ENCODE results near the gene PCIF1. TPM values are rescaled to one million over a fixed set of nuclear protein-coding genes. Genes with fewer than 3 reads are reported as not detected.
A peak's percentile ranks its signal among the peaks of the same experiment; 100 is the strongest.

The PCIF1 gene
- 10 to 100 TPM; 18.0 to 20.9 TPM for polyA plus RNA-seq

DNA sequence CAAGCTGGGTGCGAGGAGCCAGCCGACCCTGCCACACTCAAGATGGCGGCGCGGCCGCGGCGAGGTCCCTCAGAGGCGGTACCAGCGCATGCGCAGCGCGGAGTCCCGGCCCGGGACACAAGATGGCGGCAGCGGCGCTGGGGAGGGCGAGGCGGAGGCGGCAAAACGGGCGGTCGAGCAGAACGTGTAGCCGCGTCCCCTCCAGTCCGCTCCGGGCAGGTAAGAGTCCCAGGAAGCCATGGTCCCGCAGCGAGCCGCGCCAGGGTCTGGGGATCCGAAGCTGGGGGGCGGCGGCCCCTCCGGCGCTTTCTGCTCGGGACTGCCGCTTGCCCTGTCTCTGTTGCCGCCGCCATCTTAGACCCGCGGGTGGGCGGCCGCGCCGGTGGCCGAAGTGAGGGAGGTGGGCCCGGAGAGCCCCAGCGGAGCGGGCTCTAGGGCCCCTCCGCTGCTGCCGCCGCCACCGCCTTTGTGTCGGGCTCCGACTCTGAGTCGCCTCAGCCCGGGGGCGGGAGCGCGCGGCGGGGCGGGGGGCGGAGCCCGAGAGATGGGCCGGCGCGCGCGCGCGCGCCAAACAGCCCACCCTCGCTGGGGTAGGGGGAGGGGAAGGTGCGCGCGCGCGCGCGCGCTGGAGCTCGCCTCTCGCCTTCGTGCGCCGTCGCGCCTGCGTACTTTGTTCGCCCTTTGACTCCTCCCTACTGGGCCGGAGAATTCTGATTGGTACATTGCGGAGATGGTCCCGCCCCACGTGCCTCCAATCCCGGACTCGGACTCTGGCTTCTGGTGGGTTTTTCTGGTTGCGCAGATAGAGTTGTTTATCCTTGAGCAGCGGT, at the start of gene PCIF1:
Gene PCIF1, plus strand, starts transcription at position 98 of the 830 bp plus-strand sequence. CDS start 4,317 bp downstream, outside the sequence.
- Histone ChIP-seq H3K4me3 (ENCODE audit: low read depth in 1 of 2, low read length in 2 of 2) (peak within 1 kb of the TSS; percentile 85 to 88), H3K27ac (ENCODE audit: low read depth in 2 of 2, low read length in 1 of 2) (peak within 1 kb of the TSS; percentile 99 to 100), H3K27me3 (ENCODE audit: control insufficient read depth in 1 of 2, insufficient read depth in 2 of 2, low read length in 2 of 2) (no peaks in the 10 kb centered on the region), H3K4me1 (ENCODE audit: control insufficient read depth in 2 of 2, insufficient read depth in 2 of 2, low read length in 1 of 2) (peaks cover 2 to 5% of the 10 kb centered on the region in 2 donors), H3K36me3 (ENCODE audit: control insufficient read depth in 2 of 2, insufficient read depth in 2 of 2, low read length in 1 of 2) (peaks cover 11 to 12% of the 10 kb centered on the region in 2 donors), H3K9me3 (ENCODE audit: control insufficient read depth in 2 of 2, insufficient read depth in 1 of 2, low read depth in 1 of 2, low read length in 1 of 2) (no peaks in the 10 kb centered on the region)
- WGBS, 2 donors: 0 to 1% methylated on average over 55 to 102 of the region's 102 CpGs

GRCh38 chr20:45886590-45887345, 47.7 kb upstream of the PCIF1 start:
- Histone ChIP-seq H3K27me3 (ENCODE audit: control insufficient read depth in 1 of 2, insufficient read depth in 2 of 2, low read length in 2 of 2) (no peaks in the 10 kb centered on the region), H3K9me3 (ENCODE audit: control insufficient read depth in 2 of 2, insufficient read depth in 1 of 2, low read depth in 1 of 2, low read length in 1 of 2) (no peaks in the 10 kb centered on the region), H3K4me3 (ENCODE audit: low read depth in 1 of 2, low read length in 2 of 2) (no peak overlapping the region), H3K27ac (ENCODE audit: low read depth in 2 of 2, low read length in 1 of 2) (no peak overlapping the region), H3K36me3 (ENCODE audit: control insufficient read depth in 2 of 2, insufficient read depth in 2 of 2, low read length in 1 of 2) (peaks cover 11 to 16% of the 10 kb centered on the region in 2 donors), H3K4me1 (ENCODE audit: control insufficient read depth in 2 of 2, insufficient read depth in 2 of 2, low read length in 1 of 2) (peaks cover 0 to 4% of the 10 kb centered on the region in 2 donors)
- 90 to 92% methylated on average over 19 of the region's 19 CpGs for WGBS, 2 donors

- H3K4me3 ChIP-seq (ENCODE audit: low read depth in 1 of 2, low read length in 2 of 2): no peak within 1 kb of the TSS
- 90 to 96% methylated on average over 8 of the region's 8 CpGs for WGBS, 2 donors
- H3K9me3 ChIP-seq (ENCODE audit: control insufficient read depth in 2 of 2, insufficient read depth in 1 of 2, low read depth in 1 of 2, low read length in 1 of 2): no peaks in the 10 kb centered on the region
- H3K27ac ChIP-seq (ENCODE audit: low read depth in 2 of 2, low read length in 1 of 2): no peak within 1 kb of the TSS
- peaks cover 3 to 10% of the 10 kb centered on the region in 2 donors for H3K4me1 ChIP-seq (ENCODE audit: control insufficient read depth in 2 of 2, insufficient read depth in 2 of 2, low read length in 1 of 2)
- no peaks in the 10 kb centered on the region for H3K27me3 ChIP-seq (ENCODE audit: control insufficient read depth in 1 of 2, insufficient read depth in 2 of 2, low read length in 2 of 2)
- peaks cover 11 to 16% of the 10 kb centered on the region in 2 donors for H3K36me3 ChIP-seq (ENCODE audit: control insufficient read depth in 2 of 2, insufficient read depth in 2 of 2, low read length in 1 of 2)
These were observed 47.2 kb upstream of the PCIF1 start, which contains the start of gene SPATA25 for GRCh38 chr20:45887346-45887715. Gene SPATA25, minus strand, starts transcription at chr20:45887622. Its CDS starts 32 bp downstream, at chr20:45887590.

DNA sequence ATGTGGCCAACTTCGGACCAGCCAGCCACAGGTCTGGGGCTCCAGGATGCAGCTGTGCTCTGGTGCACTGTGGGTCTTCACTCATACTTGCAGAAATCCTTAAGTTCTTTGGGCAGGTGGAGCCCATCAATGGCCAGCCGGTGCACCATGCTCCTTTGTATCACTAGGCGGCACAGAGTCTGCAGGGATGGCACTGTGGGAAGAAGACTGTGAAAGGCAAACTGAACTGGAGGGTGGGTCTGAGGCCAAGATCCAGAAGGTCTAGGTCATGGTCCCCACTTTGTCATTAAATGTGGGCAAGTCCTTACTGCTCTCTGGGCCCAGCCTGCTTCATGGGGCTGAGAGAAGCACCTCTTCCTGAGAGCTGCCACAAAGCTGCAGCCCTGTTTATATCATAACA, 45.8 kb upstream of the PCIF1 start:
- H3K4me1 ChIP-seq (ENCODE audit: control insufficient read depth in 2 of 2, insufficient read depth in 2 of 2, low read length in 1 of 2): peaks cover 5 to 18% of the 10 kb centered on the region in 2 donors
- WGBS, 2 donors: 90 to 93% methylated on average over 3 of the region's 3 CpGs
- H3K36me3 ChIP-seq (ENCODE audit: control insufficient read depth in 2 of 2, insufficient read depth in 2 of 2, low read length in 1 of 2): peaks cover 1 to 8% of the 10 kb centered on the region in 2 donors
- H3K27ac ChIP-seq (ENCODE audit: low read depth in 2 of 2, low read length in 1 of 2): no peak overlapping the region
- no peaks in the 10 kb centered on the region for H3K9me3 ChIP-seq (ENCODE audit: control insufficient read depth in 2 of 2, insufficient read depth in 1 of 2, low read depth in 1 of 2, low read length in 1 of 2)
- no peaks in the 10 kb centered on the region for H3K27me3 ChIP-seq (ENCODE audit: control insufficient read depth in 1 of 2, insufficient read depth in 2 of 2, low read length in 2 of 2)
- H3K4me3 ChIP-seq (ENCODE audit: low read depth in 1 of 2, low read length in 2 of 2): no peak overlapping the region

DNA sequence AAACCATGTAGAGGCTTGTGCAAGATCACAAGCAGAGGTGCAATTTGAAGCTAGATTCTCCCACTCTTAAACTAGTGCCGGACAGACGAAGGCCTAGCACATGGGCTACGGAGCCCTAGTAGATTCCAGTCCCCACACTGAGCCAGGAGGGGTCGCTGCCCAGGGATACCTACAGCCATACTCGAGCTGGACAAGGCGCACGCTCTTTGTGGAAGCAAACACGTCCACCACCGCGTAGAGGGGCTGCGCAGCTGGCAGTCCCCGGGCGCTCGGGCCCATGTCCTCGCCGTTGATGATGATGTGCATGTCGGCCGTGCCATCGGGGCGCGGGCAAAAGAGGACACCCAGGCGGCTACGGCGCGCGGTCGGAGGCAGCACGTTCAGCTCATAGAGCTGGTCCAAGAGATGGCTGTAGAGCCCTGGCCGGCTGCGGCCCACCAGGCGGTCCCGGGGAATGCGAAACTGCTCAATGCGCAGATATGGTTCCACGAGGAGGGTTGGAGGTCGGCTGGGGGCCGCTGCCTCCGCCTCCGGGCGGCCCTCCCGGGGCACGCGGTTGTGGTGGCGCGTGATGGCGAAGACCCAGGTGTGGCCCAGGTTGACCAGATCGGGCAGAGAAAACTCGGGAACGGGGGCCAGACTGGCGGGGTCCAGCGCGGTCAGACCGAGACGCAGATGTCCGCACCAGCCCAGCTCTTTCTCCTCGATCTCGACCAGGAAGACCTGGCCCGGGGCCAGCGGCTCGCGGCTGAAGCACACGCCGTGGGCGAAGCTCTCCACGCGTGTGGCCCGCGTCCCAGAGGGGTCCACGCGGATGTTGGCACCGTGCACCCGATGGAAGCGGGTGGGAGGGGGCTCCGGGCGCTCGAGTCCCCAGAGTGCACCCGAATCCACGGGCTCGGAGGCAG, 44.2 kb upstream of the PCIF1 start:
- Histone ChIP-seq H3K9me3 (ENCODE audit: control insufficient read depth in 2 of 2, insufficient read depth in 1 of 2, low read depth in 1 of 2, low read length in 1 of 2) (no peaks in the 10 kb centered on the region), H3K4me3 (ENCODE audit: low read depth in 1 of 2, low read length in 2 of 2) (peak overlapping the region; percentile 80 to 86), H3K27me3 (ENCODE audit: control insufficient read depth in 1 of 2, insufficient read depth in 2 of 2, low read length in 2 of 2) (no peaks in the 10 kb centered on the region), H3K4me1 (ENCODE audit: control insufficient read depth in 2 of 2, insufficient read depth in 2 of 2, low read length in 1 of 2) (peaks cover 7 to 18% of the 10 kb centered on the region in 2 donors), H3K27ac (ENCODE audit: low read depth in 2 of 2, low read length in 1 of 2) (peak overlapping the region; percentile 80 to 83), H3K36me3 (ENCODE audit: control insufficient read depth in 2 of 2, insufficient read depth in 2 of 2, low read length in 1 of 2) (peaks cover 7 to 15% of the 10 kb centered on the region in 2 donors)
- 2 to 4% methylated on average over 68 to 79 of the region's 79 CpGs for WGBS, 2 donors

DNA sequence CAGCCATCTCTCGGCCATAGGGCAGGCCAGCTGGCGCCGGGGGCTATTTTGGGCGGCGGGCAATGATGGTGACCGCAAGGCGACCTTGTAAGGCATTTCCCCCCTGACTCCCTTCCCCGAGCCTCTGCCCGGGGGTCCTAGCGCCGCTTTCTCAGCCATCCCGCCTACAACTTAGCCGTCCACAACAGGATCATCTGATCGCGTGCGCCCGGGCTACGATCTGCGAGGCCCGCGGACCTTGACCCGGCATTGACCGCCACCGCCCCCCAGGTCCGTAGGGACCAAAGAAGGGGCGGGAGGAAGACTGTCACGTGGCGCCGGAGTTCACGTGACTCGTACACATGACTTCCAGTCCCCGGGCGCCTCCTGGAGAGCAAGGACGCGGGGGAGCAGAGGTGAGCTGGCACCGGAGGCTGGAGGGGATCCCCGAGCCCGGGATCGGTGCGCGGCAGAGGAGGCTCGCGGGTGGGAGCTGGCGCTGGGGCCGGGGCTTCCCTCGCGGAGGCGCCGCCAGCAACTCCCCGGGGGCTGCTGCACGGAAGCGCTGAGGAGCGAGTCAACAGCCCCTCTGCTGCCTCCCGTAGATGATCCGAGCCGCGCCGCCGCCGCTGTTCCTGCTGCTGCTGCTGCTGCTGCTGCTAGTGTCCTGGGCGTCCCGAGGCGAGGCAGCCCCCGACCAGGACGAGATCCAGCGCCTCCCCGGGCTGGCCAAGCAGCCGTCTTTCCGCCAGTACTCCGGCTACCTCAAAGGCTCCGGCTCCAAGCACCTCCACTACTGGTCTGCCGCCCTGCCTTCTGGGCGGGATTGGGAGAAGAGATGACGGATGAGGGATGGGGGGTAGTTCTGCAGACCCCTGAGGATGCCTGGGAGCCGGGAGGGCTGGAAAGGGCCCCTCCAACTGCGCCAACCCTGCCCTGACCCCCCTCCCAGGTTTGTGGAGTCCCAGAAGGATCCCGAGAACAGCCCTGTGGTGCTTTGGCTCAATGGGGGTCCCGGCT, 43.2 kb upstream of the PCIF1 start, which contains the start of the genes CTSA and NEURL2:
Gene CTSA, plus strand, starts transcription at position 351 of the 999 bp plus-strand sequence. Its CDS starts 234 bp downstream, at position 585.
Gene NEURL2, minus strand, starts transcription at position 224 of the 999 bp plus-strand sequence. Its CDS starts 217 bp downstream, at position 7.
- Histone ChIP-seq H3K27me3 (ENCODE audit: control insufficient read depth in 1 of 2, insufficient read depth in 2 of 2, low read length in 2 of 2) (no peaks in the 10 kb centered on the region), H3K36me3 (ENCODE audit: control insufficient read depth in 2 of 2, insufficient read depth in 2 of 2, low read length in 1 of 2) (peaks cover 7 to 15% of the 10 kb centered on the region in 2 donors), H3K4me1 (ENCODE audit: control insufficient read depth in 2 of 2, insufficient read depth in 2 of 2, low read length in 1 of 2) (peaks cover 7 to 18% of the 10 kb centered on the region in 2 donors), H3K27ac (ENCODE audit: low read depth in 2 of 2, low read length in 1 of 2) (peak within 1 kb of the TSS; percentile 80 to 83), H3K9me3 (ENCODE audit: control insufficient read depth in 2 of 2, insufficient read depth in 1 of 2, low read depth in 1 of 2, low read length in 1 of 2) (no peaks in the 10 kb centered on the region), H3K4me3 (ENCODE audit: low read depth in 1 of 2, low read length in 2 of 2) (peak within 1 kb of the TSS; percentile 80 to 86)
- WGBS, 2 donors: 1% methylated on average over 69 to 78 of the region's 78 CpGs

GRCh38 chr20:45892049-45892825, 42.2 kb upstream of the PCIF1 start:
- Histone ChIP-seq H3K27ac (ENCODE audit: low read depth in 2 of 2, low read length in 1 of 2) (no peak overlapping the region), H3K27me3 (ENCODE audit: control insufficient read depth in 1 of 2, insufficient read depth in 2 of 2, low read length in 2 of 2) (no peaks in the 10 kb centered on the region), H3K9me3 (ENCODE audit: control insufficient read depth in 2 of 2, insufficient read depth in 1 of 2, low read depth in 1 of 2, low read length in 1 of 2) (no peaks in the 10 kb centered on the region), H3K4me1 (ENCODE audit: control insufficient read depth in 2 of 2, insufficient read depth in 2 of 2, low read length in 1 of 2) (peaks cover 7 to 18% of the 10 kb centered on the region in 2 donors), H3K4me3 (ENCODE audit: low read depth in 1 of 2, low read length in 2 of 2) (peak overlapping the region; percentile 80 to 86), H3K36me3 (ENCODE audit: control insufficient read depth in 2 of 2, insufficient read depth in 2 of 2, low read length in 1 of 2) (peaks cover 14 to 18% of the 10 kb centered on the region in 2 donors)
- 76 to 77% methylated on average over 9 of the region's 9 CpGs for WGBS, 2 donors

Data from esophagus (tissue), 2 donors.